Measurements from ENCODE around the gene PGA5.
"Not testable (repeated sequence)": the region's sequence is repeated elsewhere in the genome, so short reads cannot be mapped to it uniquely, and the experiment has no call there.

The PGA5 gene
- 0 to 1.3 (median 0.18) reads per million in 18 experiments for total RNA-seq

- DNase-seq, result not testable (repeated sequence)
These were observed at the start of gene PGA5 for GRCh38 chr11:61240875-61241274. TSS of gene PGA5 (plus strand) at chr11:61241175. CDS start at chr11:61241227, 52 bp downstream.

GRCh38 chr11:61193596-61193995 is 47.4 kb upstream of the PGA5 start:
- no peak for DNase-seq

GRCh38 chr11:61194169-61194671 is 46.8 kb upstream of the PGA5 start:
- DNase-seq, result no peak

DNA sequence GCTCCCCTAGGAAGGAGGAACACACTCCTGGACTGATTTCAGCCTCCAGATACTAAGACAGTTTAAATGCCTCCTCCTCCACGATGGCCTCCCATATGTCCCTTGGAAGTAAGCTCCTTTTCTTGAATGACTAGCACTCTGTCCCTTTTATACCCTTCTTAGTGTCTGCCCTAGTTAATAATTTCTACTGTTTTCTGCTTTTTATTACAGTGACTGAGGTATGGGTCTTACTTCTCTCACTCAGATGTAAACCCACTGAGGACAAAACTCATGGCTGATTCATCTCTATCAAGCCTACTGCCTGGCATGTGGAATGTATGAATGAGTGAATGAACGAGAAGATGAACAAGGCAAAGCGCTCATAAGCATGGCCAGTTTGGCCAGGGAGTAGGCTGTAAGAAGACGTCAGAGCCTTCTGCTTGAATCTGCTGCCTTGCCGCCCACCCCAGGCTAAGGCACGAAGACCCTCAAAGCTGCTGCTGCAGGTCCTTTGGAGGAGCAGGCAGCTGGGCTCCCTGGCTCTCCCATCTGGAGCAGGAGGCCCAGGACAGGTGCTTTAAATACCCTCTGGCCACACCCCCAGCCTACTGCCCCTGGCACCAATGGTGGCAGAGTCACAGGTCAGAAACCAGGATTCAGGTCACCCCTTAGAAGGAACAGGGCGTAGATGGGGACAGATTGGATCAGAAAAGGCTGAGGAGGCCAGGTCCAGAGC is 45.8 kb upstream of the PGA5 start:
- DNase-seq, result no peak

GRCh38 chr11:61195719-61196118 is 45.3 kb upstream of the PGA5 start:
- DNase-seq, result no peak

DNA sequence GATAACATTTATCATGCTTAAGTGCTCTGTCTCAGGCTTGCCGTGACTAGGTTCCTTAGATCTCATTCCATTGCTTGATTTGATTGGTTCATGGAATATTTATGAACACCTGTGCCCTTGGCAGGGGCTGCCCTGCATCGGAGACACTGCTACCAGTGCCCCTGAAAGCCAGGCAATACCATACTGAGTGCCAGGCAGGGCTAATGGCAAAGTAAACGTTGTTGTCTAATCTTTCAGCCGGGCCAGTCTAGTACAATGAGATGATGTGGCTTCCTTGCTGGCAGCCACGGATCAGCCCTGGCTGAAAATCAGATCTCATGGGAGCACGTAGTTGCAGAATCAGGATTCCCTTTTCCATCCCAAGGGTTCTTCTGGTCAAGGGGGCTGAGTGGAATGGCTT is 42.6 kb upstream of the PGA5 start:
- DNase-seq, result no peak

DNA sequence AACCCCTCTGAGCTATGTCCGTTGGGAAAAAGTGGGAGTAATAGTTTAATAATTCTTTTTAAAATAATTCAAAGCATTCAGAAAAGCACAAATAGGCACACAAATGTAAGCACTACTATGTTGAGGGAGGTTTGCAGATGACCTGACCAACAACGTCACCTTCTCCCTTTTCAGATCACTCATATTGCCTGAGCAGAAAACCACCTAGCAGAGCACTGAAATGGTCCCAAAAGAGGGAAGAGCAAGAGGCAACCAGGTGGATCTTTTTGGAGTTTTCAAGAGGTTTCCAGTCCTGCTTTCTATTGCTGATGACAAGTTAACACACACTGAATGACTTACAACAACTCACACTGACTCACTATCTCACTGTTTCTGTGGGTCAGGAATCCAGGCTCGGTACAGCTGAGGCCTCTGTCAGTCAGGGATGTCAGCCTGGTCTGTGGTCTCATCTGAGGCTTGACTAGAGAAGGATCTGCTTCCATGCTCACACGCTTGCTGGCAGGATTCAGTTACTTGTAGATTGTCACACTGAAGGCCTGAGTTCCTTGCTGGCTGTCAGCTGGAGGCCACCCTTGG is 41.9 kb upstream of the PGA5 start:
- no peak for DNase-seq

DNA sequence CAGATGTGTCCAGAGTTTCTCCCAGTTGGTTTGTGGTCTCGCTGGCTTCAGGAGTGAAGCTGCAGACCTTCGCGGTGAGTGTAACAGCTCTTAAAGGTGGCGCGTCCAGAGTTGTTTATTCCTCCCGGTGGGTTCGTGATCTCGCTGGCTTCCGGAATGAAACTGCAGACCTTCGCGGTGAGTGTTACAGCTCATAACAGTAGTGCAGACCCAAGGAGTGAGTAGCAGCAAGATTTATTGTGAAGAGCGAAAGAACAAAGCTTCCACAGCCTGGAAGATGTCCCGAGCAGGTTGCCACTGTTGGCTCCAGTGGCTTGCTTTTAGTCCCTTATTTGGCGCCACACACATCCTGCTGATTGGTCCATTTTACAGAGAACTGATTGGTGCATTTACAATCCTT is 39.5 kb upstream of the PGA5 start:
- DNase-seq, result no peak

- DNase-seq, result not testable (repeated sequence)
These were observed 37.8 kb upstream of the PGA5 start, which contains the start of gene PGA3 for GRCh38 chr11:61202950-61203746. TSS of gene PGA3 (plus strand) at chr11:61203515. CDS start at chr11:61203565, 50 bp downstream.

DNA sequence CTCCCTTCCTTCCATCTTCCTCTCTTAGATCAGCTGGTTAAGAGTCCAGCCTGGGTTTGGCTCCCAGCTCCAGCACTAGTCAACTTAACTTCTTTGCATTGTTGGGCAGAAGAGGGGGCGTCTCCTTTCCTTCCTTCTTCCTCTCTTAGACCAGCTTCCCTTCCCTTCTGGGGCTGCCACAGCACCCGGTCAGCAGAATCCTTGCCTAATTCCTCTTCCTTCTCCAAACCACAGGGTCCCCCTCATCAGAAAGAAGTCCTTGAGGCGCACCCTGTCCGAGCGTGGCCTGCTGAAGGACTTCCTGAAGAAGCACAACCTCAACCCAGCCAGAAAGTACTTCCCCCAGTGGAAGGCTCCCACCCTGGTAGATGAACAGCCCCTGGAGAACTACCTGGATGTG is 37.1 kb upstream of the PGA5 start:
- not testable (repeated sequence) for DNase-seq

GRCh38 chr11:61204502-61205059 is 36.4 kb upstream of the PGA5 start:
- DNase-seq, result not testable (repeated sequence)

DNA sequence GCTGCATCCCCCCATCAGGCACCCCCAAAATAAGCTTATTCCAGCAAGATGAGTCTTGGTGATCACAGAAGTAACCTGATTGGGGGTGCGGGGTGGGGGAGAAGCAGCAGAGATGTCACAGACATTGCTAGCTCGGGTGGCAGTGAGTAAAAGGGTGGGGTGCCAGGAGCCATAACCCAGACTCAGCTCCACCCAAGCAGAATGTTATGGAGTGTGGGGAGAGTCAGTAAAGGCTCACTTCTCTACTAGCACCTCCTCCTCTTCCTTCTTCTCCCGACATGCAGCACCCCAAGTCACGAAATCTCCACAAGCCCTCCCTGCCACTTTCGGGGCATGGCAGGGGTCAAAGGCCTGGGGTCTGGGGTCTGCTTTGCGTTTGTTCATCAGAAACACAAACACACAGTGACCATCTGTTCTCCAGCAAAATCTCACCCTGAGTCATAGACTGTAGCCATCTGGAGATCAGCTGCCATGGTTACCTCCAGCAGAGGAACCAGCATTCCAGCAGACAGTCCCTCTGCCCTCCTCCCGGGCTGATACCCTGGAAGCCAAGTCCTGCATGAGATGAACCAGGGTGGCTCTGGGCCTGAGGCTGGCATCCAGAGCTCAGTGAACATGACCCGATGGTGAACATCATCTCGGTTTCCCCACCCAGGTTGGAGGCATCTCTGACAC is 33.2 kb upstream of the PGA5 start:
- not testable (repeated sequence) for DNase-seq

DNA sequence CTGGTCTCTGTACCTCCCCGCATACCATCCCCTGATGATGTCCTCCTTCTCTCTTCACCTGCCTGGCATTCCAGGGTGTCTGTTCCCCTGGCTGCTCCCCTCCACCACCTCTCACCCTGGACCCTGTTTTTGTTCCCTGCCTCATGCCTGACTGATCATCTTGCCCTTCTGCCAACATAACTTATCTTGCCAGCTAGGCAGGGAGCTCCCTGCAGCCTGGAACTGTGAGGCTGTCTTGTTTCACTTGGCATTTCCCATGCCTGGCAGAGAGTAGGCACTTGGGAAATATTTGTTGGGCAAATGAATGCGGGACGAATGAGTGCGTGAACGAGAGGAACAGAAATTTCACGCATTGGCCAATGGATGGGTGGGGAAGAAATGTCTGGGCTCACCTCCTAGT is 30.3 kb upstream of the PGA5 start:
- DNase-seq, result not testable (repeated sequence)

GRCh38 chr11:61211327-61211952 is 29.5 kb upstream of the PGA5 start:
- DNase-seq, result not testable (repeated sequence)

GRCh38 chr11:61212202-61212601 is 28.8 kb upstream of the PGA5 start:
- not testable (repeated sequence) for DNase-seq

DNA sequence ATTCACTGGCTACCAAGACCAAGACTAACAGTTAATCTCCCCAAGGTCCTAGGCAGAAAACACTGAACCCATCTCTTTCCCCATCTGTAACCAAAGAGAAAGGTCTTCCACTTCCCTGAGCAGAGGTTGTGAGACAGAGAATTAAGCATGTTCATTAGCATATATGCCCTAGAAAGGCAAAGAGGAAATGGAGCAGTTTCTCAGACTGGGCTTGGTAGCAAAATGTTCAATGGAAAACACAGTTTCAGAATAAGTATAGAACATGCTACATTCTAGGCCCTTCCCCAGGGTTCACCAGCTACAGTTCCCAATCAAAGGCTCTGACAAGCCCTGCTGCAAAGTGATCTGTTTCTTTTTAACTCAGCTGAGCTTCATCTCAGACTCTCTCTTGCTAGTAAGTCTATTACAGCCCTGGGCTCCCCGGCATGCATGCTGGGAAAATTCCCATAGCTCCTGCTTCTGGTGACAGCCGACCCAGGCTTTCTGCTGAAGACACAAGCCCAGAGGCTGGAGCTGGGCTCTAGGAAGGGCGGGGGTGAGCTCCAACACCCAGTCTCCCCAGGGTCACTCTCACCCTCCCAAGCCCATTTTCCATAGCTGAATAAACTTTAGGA is 27.2 kb upstream of the PGA5 start:
- not testable (repeated sequence) for DNase-seq

DNA sequence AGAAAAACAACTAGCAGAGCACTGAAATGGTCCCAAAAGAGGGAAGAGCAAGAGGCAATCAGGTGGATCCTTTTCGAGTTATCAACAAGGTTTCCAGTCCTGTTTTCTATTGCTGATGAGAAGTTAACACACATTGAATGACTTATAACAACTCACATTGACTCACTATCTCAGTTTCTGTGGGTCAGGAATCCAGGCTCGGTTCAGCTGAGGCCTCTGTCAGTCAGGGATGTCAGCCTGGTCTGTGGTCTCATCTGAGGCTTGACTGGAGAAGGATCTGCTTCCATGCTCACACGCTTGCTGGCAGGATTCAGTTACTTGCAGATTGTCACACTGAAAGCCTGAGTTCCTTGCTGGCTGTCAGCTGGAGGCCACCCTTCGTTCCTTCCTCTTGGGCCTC is 22.7 kb upstream of the PGA5 start:
- not testable (repeated sequence) for DNase-seq

DNA sequence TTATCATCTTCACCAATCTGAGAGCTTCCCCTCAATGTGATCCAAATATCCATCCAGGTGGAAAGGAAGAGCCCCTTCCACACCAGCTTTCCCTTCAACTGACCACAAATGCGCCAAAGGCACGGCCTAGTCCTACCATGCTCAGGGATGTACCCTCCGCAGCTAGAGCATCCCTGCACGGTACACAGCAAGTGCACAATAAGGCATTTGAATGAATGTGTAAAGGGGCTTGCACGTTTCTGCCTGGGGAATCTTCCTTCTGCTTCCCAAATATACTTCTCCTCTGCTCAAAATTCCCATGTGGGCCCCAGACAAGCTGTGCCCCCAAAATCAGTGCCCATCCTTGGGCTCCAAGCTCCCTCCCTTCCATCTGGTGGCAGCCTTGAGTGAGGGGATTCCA is 22.0 kb upstream of the PGA5 start:
- DNase-seq, result not testable (repeated sequence)

DNA sequence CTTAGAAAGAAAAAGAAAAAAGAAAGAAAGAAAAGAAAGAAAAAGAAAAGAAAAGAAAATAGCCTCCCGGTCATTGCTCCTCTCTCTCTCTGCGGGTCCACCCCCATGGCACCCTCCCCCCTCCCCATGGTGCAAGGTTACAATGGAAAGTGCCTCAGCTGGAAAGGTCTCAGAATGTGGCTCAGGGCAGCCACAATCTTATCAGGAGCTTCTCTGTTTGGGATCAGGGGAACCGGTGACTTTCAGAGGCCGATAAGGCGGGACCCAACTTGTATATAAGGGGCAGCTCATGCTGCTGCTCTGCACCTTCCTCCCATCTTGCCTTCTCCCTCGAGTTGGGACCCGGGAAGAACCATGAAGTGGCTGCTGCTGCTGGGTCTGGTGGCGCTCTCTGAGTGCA is 18.9 kb upstream of the PGA5 start, which contains the start of gene PGA4:
Gene PGA4, plus strand, starts transcription at position 301 of the 400 bp plus-strand sequence. Its CDS starts 54 bp downstream, at position 355.
- DNase-seq, result not testable (repeated sequence)

DNA sequence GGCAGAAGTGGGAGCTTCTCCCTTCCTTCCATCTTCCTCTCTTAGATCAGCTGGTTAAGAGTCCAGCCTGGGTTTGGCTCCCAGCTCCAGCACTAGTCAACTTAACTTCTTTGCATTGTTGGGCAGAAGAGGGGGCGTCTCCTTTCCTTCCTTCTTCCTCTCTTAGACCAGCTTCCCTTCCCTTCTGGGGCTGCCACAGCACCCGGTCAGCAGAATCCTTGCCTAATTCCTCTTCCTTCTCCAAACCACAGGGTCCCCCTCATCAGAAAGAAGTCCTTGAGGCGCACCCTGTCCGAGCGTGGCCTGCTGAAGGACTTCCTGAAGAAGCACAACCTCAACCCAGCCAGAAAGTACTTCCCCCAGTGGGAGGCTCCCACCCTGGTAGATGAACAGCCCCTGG is 18.3 kb upstream of the PGA5 start:
- not testable (repeated sequence) for DNase-seq

All from inflammatory macrophage (primary cell).